GM19468 (cell line): ENCODE results near the gene LPAR3.

Source experiments
- ATAC-seq: cut with Tn5 transposase; IDR thresholded peaks from one replicate; pipeline ENCODE4 v1.9.1; 2021; ENCODE audit warnings: mild to moderate bottlenecking, moderate library complexity, moderate number of reproducible peaks; ENCODE audit not compliant: unreplicated experiment; ENCODE audit errors: extremely low read depth

The LPAR3 gene

GRCh38 chr1:84781946-84782771 is 110.8 kb downstream of the LPAR3 start:
- ATAC-seq = peak; percentile 64

- ATAC-seq = no peak
These were observed 112.8 kb downstream of the LPAR3 start for GRCh38 chr1:84780000-84780716.

DNA sequence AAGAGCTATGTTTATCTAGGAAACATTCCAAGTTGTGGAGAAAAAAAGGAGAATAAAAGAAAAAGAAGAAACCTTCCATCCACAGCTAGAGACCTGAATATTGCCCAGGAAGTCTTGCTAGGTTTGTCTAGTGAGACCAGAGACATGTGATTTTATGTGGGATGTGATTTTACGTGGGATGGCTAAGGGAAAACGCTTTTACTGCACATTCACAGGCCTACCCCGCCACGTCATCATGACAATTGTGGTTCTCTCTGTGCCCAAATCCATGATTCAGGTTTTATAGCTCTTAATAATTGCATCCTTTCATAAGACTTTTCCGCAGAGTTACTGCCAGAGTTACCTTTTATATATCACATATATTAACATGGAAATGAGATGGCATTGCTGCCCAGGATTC is 116.4 kb downstream of the LPAR3 start:
- ATAC-seq = no peak

DNA sequence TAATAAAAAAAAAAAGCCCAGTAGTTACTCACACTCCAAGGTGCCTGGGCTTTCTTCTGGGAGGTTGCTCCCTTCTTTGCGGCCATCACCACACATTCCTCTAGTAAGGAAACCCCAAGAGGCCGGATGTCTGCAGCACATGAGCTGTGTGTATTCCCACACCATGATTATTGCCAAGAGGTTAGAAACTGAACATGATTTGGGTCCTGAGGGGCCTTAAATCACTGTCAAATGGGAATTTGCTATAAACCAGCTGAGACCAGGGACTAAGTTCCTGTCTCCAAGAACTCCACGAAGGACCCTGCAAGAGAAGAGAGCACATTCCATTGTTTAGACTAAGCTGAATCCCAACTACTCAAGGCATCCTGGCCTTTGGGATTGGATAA is 117.5 kb downstream of the LPAR3 start:
- ATAC-seq = no peak

GRCh38 chr1:84774669-84775534 is 118.1 kb downstream of the LPAR3 start:
- ATAC-seq = no peak

DNA sequence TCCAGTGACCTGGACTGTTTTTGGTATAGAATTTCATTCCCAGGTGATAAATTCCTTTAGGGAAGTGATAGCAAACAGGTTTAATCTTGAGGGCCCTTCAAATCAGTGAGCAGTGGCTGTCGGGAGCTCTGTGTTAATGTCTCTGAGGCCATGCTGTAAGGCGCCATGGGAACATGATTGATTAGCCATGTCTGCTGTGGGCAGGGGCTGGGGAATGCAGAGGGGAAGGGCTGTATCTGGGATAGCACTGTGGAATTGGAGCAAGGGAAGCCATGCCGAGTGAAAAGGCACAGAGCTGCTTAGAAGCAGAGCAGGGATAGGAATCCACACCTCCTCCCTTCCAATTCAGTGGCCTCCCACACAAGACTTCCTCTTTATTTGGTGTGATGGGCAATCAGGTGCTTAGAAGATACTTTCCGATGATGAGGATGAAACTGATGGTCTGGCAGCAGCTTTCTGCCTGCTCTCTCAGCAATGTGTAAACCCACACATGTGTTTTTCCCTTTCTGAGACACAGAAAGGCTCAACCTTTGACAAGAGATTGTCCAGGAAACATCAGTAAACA is 119.0 kb downstream of the LPAR3 start:
- ATAC-seq = no peak

GRCh38 chr1:84773195-84773594 is 119.8 kb downstream of the LPAR3 start:
- no peak for ATAC-seq

DNA sequence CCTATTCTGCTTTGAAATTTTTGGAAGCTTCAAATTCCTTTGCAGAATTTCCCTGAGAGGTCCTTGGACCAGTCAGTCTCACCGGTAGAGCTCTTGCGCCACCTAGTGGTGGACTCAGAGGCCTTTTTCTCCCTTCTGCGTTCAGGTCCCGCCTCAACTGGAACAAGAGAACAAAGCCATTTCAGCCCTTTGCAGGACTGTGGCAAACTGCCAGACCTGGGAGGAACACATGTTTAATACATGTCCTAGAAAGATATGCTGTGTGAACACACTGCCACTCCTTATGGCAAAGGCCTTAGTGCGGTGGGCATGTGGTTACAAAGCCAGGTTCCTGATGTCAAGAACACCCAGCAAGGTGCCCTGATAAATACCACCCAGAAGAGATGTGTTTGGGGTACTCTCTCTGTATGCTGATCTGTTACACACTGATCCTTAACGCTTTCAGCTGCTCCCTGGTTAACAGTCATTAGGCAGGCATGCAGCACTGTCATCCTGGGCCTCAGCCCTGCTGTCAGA is 120.5 kb downstream of the LPAR3 start:
- ATAC-seq = peak; percentile 79

GRCh38 chr1:84771895-84772294 is 121.1 kb downstream of the LPAR3 start:
- ATAC-seq = no peak

DNA sequence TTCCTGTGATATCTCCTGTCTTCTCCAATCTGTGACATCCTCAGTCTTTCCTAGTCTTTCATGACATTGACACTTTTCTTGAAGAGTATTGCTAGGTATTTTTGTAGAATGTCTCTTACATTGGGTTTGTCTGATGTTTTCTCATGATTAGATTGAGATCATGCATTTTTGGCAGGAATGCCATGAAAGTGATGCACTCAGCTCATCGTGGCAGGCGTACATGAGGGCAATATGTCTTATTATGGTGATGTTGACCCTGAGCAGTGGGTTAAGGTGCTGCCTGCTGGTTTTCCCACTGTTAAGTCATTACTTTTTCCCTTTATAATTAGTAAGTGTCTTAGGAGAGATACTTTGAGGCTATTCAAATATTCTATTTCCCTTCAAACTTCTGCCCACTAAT is 122.5 kb downstream of the LPAR3 start:
- ATAC-seq = no peak

DNA sequence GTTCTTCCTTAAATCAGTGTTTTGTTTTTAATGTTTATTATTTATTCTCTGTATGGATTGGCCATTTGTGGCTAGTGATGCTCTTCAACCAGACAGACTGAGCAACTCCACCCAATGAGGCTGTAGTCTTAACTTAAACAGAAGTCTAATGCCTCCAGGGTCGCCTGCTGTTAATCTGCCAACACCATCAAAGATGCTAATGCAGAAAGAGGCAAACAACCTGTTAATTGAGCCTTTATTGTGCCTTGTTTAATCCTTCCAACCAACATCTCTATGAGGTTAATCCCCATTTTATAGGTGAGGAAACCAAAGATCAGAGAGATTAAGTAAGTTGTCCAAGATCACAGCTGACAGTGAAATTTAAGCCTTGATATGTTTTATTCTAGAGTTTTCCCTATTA is 123.4 kb downstream of the LPAR3 start:
- ATAC-seq = no peak

DNA sequence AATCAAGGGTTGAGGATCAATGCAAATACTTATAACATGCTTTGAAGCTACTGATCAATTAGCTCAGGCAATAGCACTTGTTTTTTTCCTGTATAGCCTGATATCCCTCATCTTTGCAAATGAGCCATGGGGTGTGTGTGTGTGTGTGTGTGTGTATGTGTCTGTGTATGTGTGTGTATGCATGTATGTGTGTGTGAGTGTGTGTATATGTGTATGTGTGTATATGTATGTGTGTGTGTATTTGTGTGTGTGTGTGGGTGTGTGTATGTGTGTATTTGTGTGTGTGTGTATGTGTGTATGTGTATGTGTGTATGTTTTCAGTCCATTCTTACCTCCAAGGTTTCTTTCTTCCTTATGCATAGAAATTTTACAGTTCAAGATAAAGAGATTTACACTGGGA is 124.4 kb downstream of the LPAR3 start:
- no peak for ATAC-seq

DNA sequence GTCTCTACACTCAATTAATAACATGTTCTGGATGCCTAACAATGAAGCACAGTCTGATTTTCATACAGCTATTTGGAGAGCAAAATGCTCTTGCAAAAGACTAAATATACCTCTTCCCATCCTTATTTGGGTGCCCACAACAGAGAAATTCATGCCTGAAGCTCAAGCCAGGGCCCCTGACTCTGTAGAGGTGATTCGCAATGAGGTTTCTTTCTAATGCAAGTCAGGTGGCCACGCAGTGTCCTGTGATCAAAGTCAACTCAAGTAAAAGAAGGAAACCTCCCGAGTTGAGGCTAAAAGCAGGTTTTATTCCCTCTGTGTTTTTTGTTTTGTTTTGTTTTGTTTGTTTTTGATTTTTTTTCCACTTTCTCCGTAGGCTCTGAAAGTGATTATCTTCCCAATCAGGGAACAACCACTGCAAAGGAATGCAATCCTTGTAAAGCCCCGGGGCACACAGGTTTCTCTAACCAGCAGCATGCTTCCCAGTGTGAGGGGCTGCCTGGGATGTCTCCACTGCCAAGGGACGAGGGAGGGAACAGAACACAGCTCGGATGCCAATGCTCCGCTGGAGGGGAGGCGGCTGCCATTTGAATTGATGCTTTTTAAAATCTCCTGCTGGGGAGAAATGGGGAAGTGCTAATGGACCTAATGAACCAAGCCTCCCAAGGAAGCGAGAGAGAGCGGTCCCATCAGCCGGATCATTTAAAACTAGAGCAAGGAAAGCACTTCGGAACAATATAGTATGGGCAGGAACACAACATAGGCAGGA is 128.9 kb downstream of the LPAR3 start:
- no peak for ATAC-seq

GRCh38 chr1:84762664-84763063 is 130.3 kb downstream of the LPAR3 start:
- no peak for ATAC-seq
